SU-DHL-6 (cell line): ENCODE measurements around the gene HBZ.
"Not testable (repeated sequence)": the region's sequence is repeated elsewhere in the genome, so short reads cannot be mapped to it uniquely, and the experiment has no call there.

Experiments used
- H2AFZ ChIP-seq: fragments of 200-600 bp; sonication (generic); 2 replicates; pipeline ENCODE4 v1.6.1; 2014; ENCODE audit warnings: low read depth, mild to moderate bottlenecking, moderate library complexity, mixed read lengths, antibody characterized with exemption, low read length; ENCODE audit not compliant: severe bottlenecking
- H3F3A ChIP-seq: fragments of 200-600 bp; shearing (Covaris generic); 2 replicates; pipeline ENCODE4 v1.6.0; 2016; ENCODE audit warnings: antibody characterized with exemption, mild to moderate bottlenecking; ENCODE audit not compliant: insufficient read depth
- H3K27ac ChIP-seq: fragments of 200-600 bp; sonication (generic); 2 replicates; pipeline ENCODE4 v1.5.1; 2016; ENCODE audit warnings: low read depth, mild to moderate bottlenecking, low read length, moderate library complexity, mixed read lengths
- H3K27me3 ChIP-seq: fragments of 200-600 bp; sonication (generic), shearing (Covaris generic); 2 replicates; pipeline ENCODE4 v1.6.0; 2014; ENCODE audit warnings: mild to moderate bottlenecking, low read length
- H3K36me3 ChIP-seq: fragments of 200-600 bp; sonication (generic); 2 replicates; pipeline ENCODE4 v1.6.1; 2014; ENCODE audit warnings: mild to moderate bottlenecking, low read length, mixed read lengths
- H3K4me2 ChIP-seq: fragments of 300-600, 200-600 bp; shearing (Covaris generic), sonication (generic); 2 replicates; pipeline ENCODE4 v1.6.0; 2014; ENCODE audit warnings: low read length, low read depth, mild to moderate bottlenecking; ENCODE audit not compliant: poor library complexity, severe bottlenecking
- H3K4me3 ChIP-seq: fragments of 200-600 bp; sonication (generic); 2 replicates; pipeline ENCODE4 v1.5.1; 2014; ENCODE audit warnings: antibody characterized with exemption, low read length, mild to moderate bottlenecking, mixed read lengths; ENCODE audit not compliant: insufficient read depth, poor library complexity, severe bottlenecking
- H3K79me2 ChIP-seq: fragments of 200-600 bp; sonication (generic); 2 replicates; pipeline ENCODE4 v1.6.1; 2014; ENCODE audit warnings: mild to moderate bottlenecking, low read length, moderate library complexity; ENCODE audit not compliant: insufficient read depth
- H3K9ac ChIP-seq: fragments of 200-600 bp; sonication (generic); 2 replicates; pipeline ENCODE4 v1.7.0; 2014; ENCODE audit warnings: mild to moderate bottlenecking, low read length
- H3K9me2 ChIP-seq: fragments of 200-600 bp; sonication (generic); replicated peaks from 2 replicates; pipeline ENCODE4 v1.6.1; 2014; ENCODE audit warnings: low read length; ENCODE audit not compliant: insufficient read depth
- H3K9me3 ChIP-seq: fragments of 200-600 bp; sonication (generic); 2 replicates; pipeline ENCODE4 v1.6.1; 2014; ENCODE audit warnings: low read length, mixed read lengths; ENCODE audit not compliant: insufficient read depth
- H4K20me1 ChIP-seq: fragments of 200-600 bp; sonication (generic); 2 replicates; pipeline ENCODE4 v1.6.1; 2014; ENCODE audit warnings: low read depth, mild to moderate bottlenecking, antibody characterized with exemption, low read length, moderate library complexity, mixed read lengths
- EZH2phosphoT487 ChIP-seq: fragments of 200-600 bp; sonication (generic), shearing (Covaris generic); conservative IDR thresholded peaks from 2 replicates; pipeline ENCODE4 v1.6.1; 2018; ENCODE audit warnings: mild to moderate bottlenecking, antibody characterized with exemption, low read length, moderate library complexity, mixed read lengths
- TF ChIP-seq, protein P1 (sequence below): fragments of 200-600 bp; sonication (generic); IDR thresholded peaks from one replicate; pipeline ENCODE4 v1.5.1; 2017; ENCODE audit warnings: antibody characterized with exemption, mild to moderate bottlenecking, low read length, moderate library complexity; ENCODE audit not compliant: insufficient read depth, poor library complexity, severe bottlenecking

The HBZ gene

DNA sequence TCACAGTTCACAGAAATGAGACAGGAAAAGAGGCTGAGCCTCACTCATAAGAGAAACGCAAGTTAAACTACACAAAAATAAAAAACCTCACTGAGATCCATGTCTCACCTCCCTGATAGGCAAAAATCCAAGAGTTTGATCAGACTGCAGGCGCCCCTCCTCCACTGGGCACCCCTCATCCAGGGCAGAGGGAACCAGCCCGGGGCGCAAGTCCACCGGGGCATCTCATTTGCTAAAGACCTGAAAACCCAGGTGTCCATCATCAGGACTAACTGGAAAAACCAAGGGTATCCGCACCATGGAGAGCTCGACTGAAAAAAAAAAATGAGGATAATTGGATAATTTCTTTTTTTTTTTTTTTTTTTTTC, 2.6 kb downstream of the HBZ start:
- H3K27me3 ChIP-seq = no peaks in the 10 kb centered on the region

DNA sequence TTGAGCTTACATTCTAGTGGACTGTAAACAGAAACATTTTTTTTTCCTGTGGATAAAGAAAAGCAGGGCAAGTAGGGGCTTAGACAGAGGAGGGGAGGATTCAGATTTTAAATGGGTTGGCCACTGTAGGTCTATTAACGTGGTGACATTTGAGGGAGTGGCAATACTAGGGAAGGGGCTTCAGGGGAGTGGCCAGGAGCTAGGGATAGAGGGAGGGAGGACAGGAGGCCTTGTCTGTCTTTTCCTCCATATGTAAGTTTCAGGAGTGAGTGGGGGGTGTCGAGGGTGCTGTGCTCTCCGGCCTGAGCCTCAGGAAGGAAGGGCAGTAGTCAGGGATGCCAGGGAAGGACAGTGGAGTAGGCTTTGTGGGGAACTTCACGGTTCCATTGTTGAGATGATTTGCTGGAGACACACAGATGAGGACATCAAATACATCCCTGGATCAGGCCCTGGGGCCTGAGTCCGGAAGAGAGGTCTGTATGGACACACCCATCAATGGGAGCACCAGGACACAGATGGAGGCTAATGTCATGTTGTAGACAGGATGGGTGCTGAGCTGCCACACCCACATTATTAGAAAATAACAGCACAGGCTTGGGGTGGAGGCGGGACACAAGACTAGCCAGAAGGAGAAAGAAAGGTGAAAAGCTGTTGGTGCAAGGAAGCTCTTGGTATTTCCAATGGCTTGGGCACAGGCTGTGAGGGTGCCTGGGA, 6.8 kb downstream of the HBZ start:
- Histone ChIP-seq H3K4me2 (no peak overlapping the region), H3K9me3 (no peaks in the 10 kb centered on the region), H3K9me2 (no peaks in the 10 kb centered on the region), H2AFZ (no peak overlapping the region), H3K36me3 (no peaks in the 10 kb centered on the region), H3F3A (no peaks in the 10 kb centered on the region), H3K27me3 (no peaks in the 10 kb centered on the region), H3K9ac (no peak overlapping the region), H4K20me1 (no peaks in the 10 kb centered on the region), H3K79me2 (no peaks in the 10 kb centered on the region), H3K27ac (no peak overlapping the region), H3K4me3 (no peak overlapping the region)
- TF ChIP-seq, protein P1, sequence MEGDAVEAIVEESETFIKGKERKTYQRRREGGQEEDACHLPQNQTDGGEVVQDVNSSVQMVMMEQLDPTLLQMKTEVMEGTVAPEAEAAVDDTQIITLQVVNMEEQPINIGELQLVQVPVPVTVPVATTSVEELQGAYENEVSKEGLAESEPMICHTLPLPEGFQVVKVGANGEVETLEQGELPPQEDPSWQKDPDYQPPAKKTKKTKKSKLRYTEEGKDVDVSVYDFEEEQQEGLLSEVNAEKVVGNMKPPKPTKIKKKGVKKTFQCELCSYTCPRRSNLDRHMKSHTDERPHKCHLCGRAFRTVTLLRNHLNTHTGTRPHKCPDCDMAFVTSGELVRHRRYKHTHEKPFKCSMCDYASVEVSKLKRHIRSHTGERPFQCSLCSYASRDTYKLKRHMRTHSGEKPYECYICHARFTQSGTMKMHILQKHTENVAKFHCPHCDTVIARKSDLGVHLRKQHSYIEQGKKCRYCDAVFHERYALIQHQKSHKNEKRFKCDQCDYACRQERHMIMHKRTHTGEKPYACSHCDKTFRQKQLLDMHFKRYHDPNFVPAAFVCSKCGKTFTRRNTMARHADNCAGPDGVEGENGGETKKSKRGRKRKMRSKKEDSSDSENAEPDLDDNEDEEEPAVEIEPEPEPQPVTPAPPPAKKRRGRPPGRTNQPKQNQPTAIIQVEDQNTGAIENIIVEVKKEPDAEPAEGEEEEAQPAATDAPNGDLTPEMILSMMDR = no peak
- no peak for TF ChIP-seq EZH2phosphoT487

More for the DNA sequence above, 2.6 kb downstream of the HBZ start:
- TF ChIP-seq, protein P1 = no peak
- TF ChIP-seq EZH2phosphoT487 = no peak
- Histone ChIP-seq H3K36me3 (no peaks in the 10 kb centered on the region), H3K9me2 (no peaks in the 10 kb centered on the region), H3K27ac (no peak overlapping the region), H4K20me1 (no peaks in the 10 kb centered on the region), H3F3A (0 out of 2 replicates have a peak, but pooled peaks cover 5% of the 10 kb centered on the region), H3K9ac (no peak overlapping the region), H3K79me2 (no peaks in the 10 kb centered on the region), H3K4me3 (no peak overlapping the region), H3K4me2 (no peak overlapping the region), H2AFZ (no peak overlapping the region), H3K9me3 (no peaks in the 10 kb centered on the region)

DNA sequence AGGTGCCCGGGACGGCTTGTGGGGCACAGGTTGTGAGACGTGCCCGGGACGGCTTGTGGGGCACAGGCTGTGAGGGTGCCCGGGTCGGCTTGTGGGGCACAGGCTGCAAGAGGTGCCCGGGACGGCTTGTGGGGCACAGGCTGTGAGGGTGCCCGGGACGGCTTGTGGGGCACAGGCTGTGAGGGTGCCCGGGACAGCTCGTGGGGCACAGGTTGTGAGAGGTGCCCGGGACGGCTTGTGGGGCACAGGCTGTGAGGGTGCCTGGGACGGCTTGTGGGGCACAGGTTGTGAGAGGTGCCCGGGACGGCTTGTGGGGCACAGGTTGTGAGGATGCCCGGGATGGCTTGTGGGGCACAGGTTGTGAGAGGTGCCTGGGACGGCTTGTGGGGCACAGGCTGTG, 7.8 kb downstream of the HBZ start:
- H3K9me3 ChIP-seq, H3K9me2 ChIP-seq, H3K4me3 ChIP-seq, H3K27me3 ChIP-seq, H3K36me3 ChIP-seq, H3K9ac ChIP-seq, H3K79me2 ChIP-seq, H3K27ac ChIP-seq, H3F3A ChIP-seq, H4K20me1 ChIP-seq, H3K4me2 ChIP-seq, H2AFZ ChIP-seq: not testable (repeated sequence)

DNA sequence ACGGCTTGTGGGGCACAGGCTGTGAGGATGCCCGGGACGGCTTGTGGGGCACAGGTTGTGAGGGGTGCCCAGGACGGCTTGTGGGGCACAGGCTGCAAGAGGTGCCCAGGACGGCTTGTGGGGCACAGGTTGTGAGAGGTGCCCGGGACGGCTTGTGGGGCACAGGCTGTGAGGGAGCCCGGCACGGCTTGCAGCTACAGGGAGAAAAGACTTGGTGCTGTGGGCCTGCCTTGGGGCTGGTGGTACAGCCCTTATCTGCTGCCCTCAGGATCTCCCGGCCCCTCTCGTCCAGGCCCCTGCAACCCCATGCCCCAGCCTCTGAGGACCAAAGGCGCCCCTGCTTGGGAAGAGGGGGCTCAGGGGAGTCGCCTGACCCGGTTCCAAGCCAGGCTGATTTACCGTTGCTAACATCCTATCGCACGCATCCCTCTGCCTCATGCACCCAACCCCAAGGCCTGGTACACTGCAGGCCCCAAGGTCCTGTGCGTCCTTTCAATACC, 8.3 kb downstream of the HBZ start:
- Histone ChIP-seq H4K20me1 (no peaks in the 10 kb centered on the region), H3K36me3 (no peaks in the 10 kb centered on the region), H3K4me3 (no peak overlapping the region), H3K9me2 (no peaks in the 10 kb centered on the region), H3K9ac (no peak overlapping the region), H3K79me2 (no peaks in the 10 kb centered on the region), H3K27me3 (no peaks in the 10 kb centered on the region), H3K9me3 (no peaks in the 10 kb centered on the region), H3K4me2 (no peak overlapping the region), H3K27ac (no peak overlapping the region), H2AFZ (no peak overlapping the region), H3F3A (no peaks in the 10 kb centered on the region)
- TF ChIP-seq, protein P1 = no peak
- no peak for TF ChIP-seq EZH2phosphoT487
